Fibroblast of mammary gland (primary cell): ENCODE measurements around the gene ZG16.

Source experiments
- DNase-seq: peaks from one replicate; pipeline ENCODE4 v3.0.0-alpha.2; 2010; ENCODE audit warnings: low read depth
- H3K4me3 ChIP-seq: 2 replicates; pipeline ENCODE4 v1.5.1; 2011; ENCODE audit warnings: low read depth, mild to moderate bottlenecking, low read length, moderate library complexity; ENCODE audit not compliant: control insufficient read depth
- CTCF ChIP-seq: conservative IDR thresholded peaks from 2 replicates; pipeline ENCODE4 v1.5.1; 2011; ENCODE audit warnings: low read depth, low read length, inconsistent platforms; ENCODE audit not compliant: control insufficient read depth, insufficient read depth

The ZG16 gene

GRCh38 chr16:29815032-29815721, 37.1 kb downstream of the ZG16 start:
- no peak for DNase-seq
- H3K4me3 ChIP-seq: peak overlapping the region; percentile 80
- TF ChIP-seq CTCF: no peak

GRCh38 chr16:29815793-29816693, 38.0 kb downstream of the ZG16 start, which contains the start of gene PAGR1:
Gene PAGR1, plus strand, starts transcription at chr16:29816152. Its CDS starts 374 bp downstream, at chr16:29816526.
- TF ChIP-seq CTCF: peak; percentile 69
- peak within 1 kb of the TSS; percentile 80 for H3K4me3 ChIP-seq
- DNase-seq: peak; percentile 100

GRCh38 chr16:29816694-29817441, 38.8 kb downstream of the ZG16 start:
- peak overlapping the region; percentile 80 for H3K4me3 ChIP-seq
- peak; percentile 50 for DNase-seq
- TF ChIP-seq CTCF: no peak

GRCh38 chr16:29818082-29818481, 40.0 kb downstream of the ZG16 start:
- TF ChIP-seq CTCF: no peak
- H3K4me3 ChIP-seq: no peak overlapping the region
- no peak for DNase-seq

GRCh38 chr16:29819506-29819905, 41.5 kb downstream of the ZG16 start:
- DNase-seq: no peak
- peak overlapping the region; percentile 99 for H3K4me3 ChIP-seq
- peak; percentile 24 for TF ChIP-seq CTCF

GRCh38 chr16:29820271-29820701, 42.2 kb downstream of the ZG16 start, which contains the start of gene MVP:
Gene MVP, plus strand, starts transcription at chr16:29820462. Its CDS starts 10,088 bp downstream, at chr16:29830550.
- peak; percentile 77 for DNase-seq
- no peak for TF ChIP-seq CTCF
- peak within 1 kb of the TSS; percentile 99 for H3K4me3 ChIP-seq
